Activated T-cell treated with anti-CD3 and anti-CD28 coated beads, Interleukin-2, amount 50 U/mL, for 4 hours (primary cell): ENCODE measurements around the gene NAV1. TPM values are rescaled to one million over a fixed set of nuclear protein-coding genes. Genes with fewer than 3 reads are reported as not detected.

Experiments
- ATAC-seq, 2 donors: fragments of 200-7000 bp; cut with Tn5 transposase; one replicate each; pipeline ENCODE4 v1.10.0; 2021
- DNase-seq: peaks from one replicate; pipeline ENCODE4 v3.0.0-alpha.2; 2020
- H3K27me3 Mint-ChIP-seq: one replicate; pipeline ENCODE4 v1.8.0; 2021; ENCODE audit warnings: low read depth, mixed read lengths
- H3K36me3 Mint-ChIP-seq: one replicate; pipeline ENCODE4 v1.8.0; 2022; ENCODE audit warnings: mixed read lengths; ENCODE audit not compliant: insufficient read depth
- H3K4me1 Mint-ChIP-seq: one replicate; pipeline ENCODE4 v1.8.0; 2021; ENCODE audit warnings: low read depth, mixed read lengths
- H3K4me3 Mint-ChIP-seq: one replicate; pipeline ENCODE4 v1.8.0; 2021; ENCODE audit warnings: mild to moderate bottlenecking, moderate library complexity, mixed read lengths
- H3K9me3 Mint-ChIP-seq: one replicate; pipeline ENCODE4 v1.8.0; 2021; ENCODE audit warnings: mixed read lengths
- total RNA-seq, 3 donors: library from RNA; stranded (reverse); gene quantifications; one replicate each; pipeline ENCODE4 v1.2.1, GENCODE V29; 2021

Gene NAV1
- total RNA-seq, 3 donors from 2014 or later: 0.81 to 1.3 (median 1.1) TPM

- Mint-ChIP-seq H3K4me3 (no peak overlapping the region), H3K9me3 (no peaks in the 10 kb centered on the region), H3K4me1 (peaks cover 5% of the 10 kb centered on the region), H3K36me3 (no peaks in the 10 kb centered on the region), H3K27me3 (no peaks in the 10 kb centered on the region)
- ATAC-seq (no peak), DNase-seq (no peak)
These were observed 16.6 kb downstream of the NAV1 start for GRCh38 chr1:201555593-201555945.

DNA sequence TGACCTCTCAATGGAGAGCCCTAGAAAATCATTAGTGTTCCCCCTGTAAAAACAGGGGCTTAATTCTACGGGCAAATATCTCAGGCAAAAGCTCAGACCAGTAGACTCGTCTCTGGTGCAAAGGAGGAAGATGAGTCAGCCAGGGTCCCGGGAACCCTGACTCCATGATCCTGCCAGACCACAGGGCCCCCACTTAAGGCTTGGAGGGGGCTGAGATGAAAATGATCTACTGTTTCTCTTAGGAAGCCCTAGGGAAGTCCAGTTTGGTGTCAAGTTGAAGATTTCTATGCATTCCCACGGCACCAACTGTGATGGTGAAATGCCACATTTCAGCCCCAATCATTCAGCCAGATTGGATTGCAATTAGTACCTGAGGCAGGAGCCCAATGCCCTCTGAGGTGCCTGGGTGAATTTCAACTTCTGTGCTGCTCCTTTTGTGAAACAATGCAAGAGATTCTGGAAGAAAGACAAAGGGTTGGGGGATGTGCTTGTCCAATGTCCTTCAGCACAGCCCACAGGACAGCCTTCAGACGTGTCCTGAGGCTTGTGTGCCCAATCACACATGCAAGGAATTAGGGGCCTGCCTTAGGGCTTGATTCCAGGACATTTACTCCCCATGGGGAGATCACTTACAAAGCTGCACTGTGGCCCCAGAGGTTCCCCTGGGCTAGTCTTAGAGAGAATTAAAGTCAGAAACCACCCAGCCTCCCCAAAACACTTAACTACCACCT is 18.1 kb downstream of the NAV1 start:
- Mint-ChIP-seq H3K4me3 (no peak overlapping the region), H3K9me3 (no peaks in the 10 kb centered on the region), H3K36me3 (no peaks in the 10 kb centered on the region), H3K27me3 (no peaks in the 10 kb centered on the region), H3K4me1 (peaks cover 5% of the 10 kb centered on the region)
- ATAC-seq (no peak), DNase-seq (no peak)

DNA sequence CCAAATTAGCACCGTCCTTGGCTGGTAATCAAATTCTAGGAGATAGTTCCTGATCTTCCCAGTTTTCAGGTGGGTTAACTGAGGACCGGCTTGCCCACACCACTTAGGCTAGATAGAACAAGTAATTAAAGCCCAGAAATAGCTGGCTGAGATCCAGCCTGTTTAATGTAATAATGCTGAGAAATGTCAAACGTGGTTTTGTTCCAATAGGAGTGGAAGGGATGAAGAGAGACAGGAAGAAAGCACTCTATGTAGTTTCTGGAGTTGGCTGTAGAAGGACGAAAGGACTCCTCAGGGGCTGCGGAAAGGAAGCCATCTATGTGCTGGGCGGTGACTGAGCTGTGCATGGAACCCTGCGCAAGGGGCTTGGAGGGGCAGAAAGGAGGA is 18.6 kb downstream of the NAV1 start:
- H3K27me3 Mint-ChIP-seq: no peaks in the 10 kb centered on the region
- H3K4me3 Mint-ChIP-seq: no peak overlapping the region
- DNase-seq: no peak
- H3K36me3 Mint-ChIP-seq: no peaks in the 10 kb centered on the region
- peaks cover 5% of the 10 kb centered on the region for H3K4me1 Mint-ChIP-seq
- H3K9me3 Mint-ChIP-seq: no peaks in the 10 kb centered on the region
- ATAC-seq: no peak

DNA sequence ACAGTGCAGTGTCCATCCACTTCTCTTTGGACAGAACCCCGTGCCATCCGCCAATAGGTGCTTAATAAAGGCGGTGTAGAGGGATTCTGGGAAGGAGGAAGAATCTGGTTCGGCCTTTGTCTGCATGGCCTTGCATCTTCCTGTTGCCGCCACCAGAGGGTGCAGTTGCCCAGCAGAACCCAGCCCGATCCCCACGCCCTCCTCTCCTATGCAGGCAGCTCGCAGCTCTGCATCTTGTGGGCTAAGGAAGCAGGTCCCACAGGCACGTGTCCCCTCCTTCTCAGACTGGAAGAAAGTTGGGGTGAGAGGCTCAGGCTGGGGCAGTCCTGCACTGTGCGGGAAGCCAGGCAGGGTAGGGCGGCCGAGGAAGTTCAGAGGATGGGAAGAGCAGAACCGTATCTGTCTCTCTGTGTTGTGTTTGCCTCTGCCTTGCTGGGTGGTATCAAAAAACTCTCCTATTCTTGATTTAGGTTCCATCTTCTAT is 20.8 kb downstream of the NAV1 start:
- peaks cover 5% of the 10 kb centered on the region for H3K4me1 Mint-ChIP-seq
- H3K9me3 Mint-ChIP-seq: no peaks in the 10 kb centered on the region
- no peaks in the 10 kb centered on the region for H3K27me3 Mint-ChIP-seq
- no peak overlapping the region for H3K4me3 Mint-ChIP-seq
- ATAC-seq (peak; percentile 88 to 93), DNase-seq (peak; percentile 56)
- H3K36me3 Mint-ChIP-seq: no peaks in the 10 kb centered on the region

- no peaks in the 10 kb centered on the region for H3K36me3 Mint-ChIP-seq
- no peak overlapping the region for H3K4me3 Mint-ChIP-seq
- DNase-seq: no peak
- no peaks in the 10 kb centered on the region for H3K9me3 Mint-ChIP-seq
- H3K27me3 Mint-ChIP-seq: no peaks in the 10 kb centered on the region
- ATAC-seq: no peak
- peaks cover 2% of the 10 kb centered on the region for H3K4me1 Mint-ChIP-seq
These were observed 21.6 kb downstream of the NAV1 start for GRCh38 chr1:201560328-201561194.

DNA sequence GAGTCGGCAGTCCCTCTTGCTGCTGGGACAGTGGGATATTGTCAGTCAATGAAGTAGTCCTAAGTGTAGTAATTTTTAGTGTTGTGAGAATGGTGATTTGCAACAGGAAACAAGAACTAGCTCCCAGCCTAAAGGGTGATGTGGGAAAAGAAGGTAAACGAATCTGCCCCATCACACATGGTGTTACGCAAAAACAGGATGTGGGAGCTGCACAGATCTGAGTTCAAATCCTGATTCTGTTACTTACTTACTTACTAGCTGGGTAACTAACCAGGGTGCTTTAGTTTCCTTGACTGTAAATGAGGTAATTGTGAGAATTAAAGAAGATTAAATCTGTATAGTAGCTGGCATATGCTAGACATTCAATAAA is 22.3 kb downstream of the NAV1 start:
- no peaks in the 10 kb centered on the region for H3K27me3 Mint-ChIP-seq
- no peak for DNase-seq
- no peak for ATAC-seq
- H3K4me3 Mint-ChIP-seq: no peak overlapping the region
- H3K36me3 Mint-ChIP-seq: no peaks in the 10 kb centered on the region
- peaks cover 2% of the 10 kb centered on the region for H3K4me1 Mint-ChIP-seq
- no peaks in the 10 kb centered on the region for H3K9me3 Mint-ChIP-seq

DNA sequence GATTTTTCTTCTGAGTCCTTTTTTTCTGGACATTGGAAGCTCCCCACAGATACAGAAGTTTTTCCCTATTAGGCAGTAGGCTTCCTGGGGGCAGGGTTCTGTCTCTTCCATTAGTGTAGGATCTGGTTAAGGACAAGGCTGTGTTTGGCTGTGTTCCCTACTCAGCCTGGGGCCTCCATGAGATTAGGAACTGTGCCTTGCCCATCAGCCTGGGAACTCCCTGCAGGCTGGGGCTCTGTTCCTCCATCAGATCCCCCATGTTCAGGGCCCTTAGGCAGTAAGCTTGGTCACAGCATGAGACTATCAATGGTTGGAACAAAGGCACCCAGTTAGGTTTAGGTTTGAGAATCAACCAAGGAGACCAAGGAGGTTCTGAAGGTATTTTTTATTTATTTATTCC is 22.7 kb downstream of the NAV1 start:
- Mint-ChIP-seq H3K27me3 (no peaks in the 10 kb centered on the region), H3K9me3 (no peaks in the 10 kb centered on the region), H3K4me1 (peaks cover 2% of the 10 kb centered on the region), H3K36me3 (no peaks in the 10 kb centered on the region), H3K4me3 (no peak overlapping the region)
- DNase-seq (no peak), ATAC-seq (no peak)

DNA sequence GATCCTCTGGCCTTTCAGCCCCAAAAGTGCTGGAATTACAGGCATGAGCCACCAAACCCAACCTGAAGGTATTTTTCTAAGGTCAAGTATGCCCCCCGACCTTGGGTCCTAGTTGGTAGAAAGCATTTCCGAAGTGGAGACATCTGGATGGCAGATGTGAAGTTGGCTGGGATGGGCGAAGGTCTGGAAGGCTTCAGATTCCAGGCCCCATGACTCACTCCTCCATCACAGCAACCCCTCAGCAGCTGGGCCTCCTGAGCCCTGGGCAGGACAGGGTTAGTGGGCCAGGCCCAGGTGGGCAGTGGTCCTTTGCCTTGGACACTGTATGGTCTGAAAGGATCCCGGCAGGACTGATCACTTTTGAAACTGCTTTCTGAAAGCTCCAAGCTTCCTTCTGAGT is 23.3 kb downstream of the NAV1 start:
- H3K27me3 Mint-ChIP-seq: no peaks in the 10 kb centered on the region
- H3K4me1 Mint-ChIP-seq: peaks cover 2% of the 10 kb centered on the region
- H3K9me3 Mint-ChIP-seq: no peaks in the 10 kb centered on the region
- ATAC-seq (no peak), DNase-seq (no peak)
- no peaks in the 10 kb centered on the region for H3K36me3 Mint-ChIP-seq
- H3K4me3 Mint-ChIP-seq: no peak overlapping the region

- no peak overlapping the region for H3K4me3 Mint-ChIP-seq
- H3K36me3 Mint-ChIP-seq: no peaks in the 10 kb centered on the region
- peaks cover 2% of the 10 kb centered on the region for H3K4me1 Mint-ChIP-seq
- ATAC-seq (no peak), DNase-seq (no peak)
- no peaks in the 10 kb centered on the region for H3K27me3 Mint-ChIP-seq
- H3K9me3 Mint-ChIP-seq: no peaks in the 10 kb centered on the region
These were observed 23.9 kb downstream of the NAV1 start for GRCh38 chr1:201562659-201563405.

- no peaks in the 10 kb centered on the region for H3K27me3 Mint-ChIP-seq
- H3K4me1 Mint-ChIP-seq: peaks cover 2% of the 10 kb centered on the region
- no peaks in the 10 kb centered on the region for H3K9me3 Mint-ChIP-seq
- H3K36me3 Mint-ChIP-seq: no peaks in the 10 kb centered on the region
- DNase-seq: no peak
- ATAC-seq: no peak
- H3K4me3 Mint-ChIP-seq: no peak overlapping the region
These were observed 24.5 kb downstream of the NAV1 start for GRCh38 chr1:201563406-201563780.

- no peaks in the 10 kb centered on the region for H3K9me3 Mint-ChIP-seq
- no peaks in the 10 kb centered on the region for H3K27me3 Mint-ChIP-seq
- H3K4me1 Mint-ChIP-seq: peaks cover 2% of the 10 kb centered on the region
- DNase-seq (no peak), ATAC-seq (no peak)
- H3K4me3 Mint-ChIP-seq: no peak overlapping the region
- no peaks in the 10 kb centered on the region for H3K36me3 Mint-ChIP-seq
These were observed 25.0 kb downstream of the NAV1 start for GRCh38 chr1:201563941-201564340.

- no peaks in the 10 kb centered on the region for H3K9me3 Mint-ChIP-seq
These were observed 26.2 kb downstream of the NAV1 start for GRCh38 chr1:201565024-201565730.

GRCh38 chr1:201565771-201566528 is 27.0 kb downstream of the NAV1 start:
- no peaks in the 10 kb centered on the region for H3K4me1 Mint-ChIP-seq
- no peak for ATAC-seq
- DNase-seq: no peak
- H3K27me3 Mint-ChIP-seq: no peaks in the 10 kb centered on the region
- no peak overlapping the region for H3K4me3 Mint-ChIP-seq
- H3K36me3 Mint-ChIP-seq: no peaks in the 10 kb centered on the region
- no peaks in the 10 kb centered on the region for H3K9me3 Mint-ChIP-seq

More at GRCh38 chr1:201565024-201565730, 26.2 kb downstream of the NAV1 start:
- H3K36me3 Mint-ChIP-seq: no peaks in the 10 kb centered on the region
- ATAC-seq: no peak
- H3K4me3 Mint-ChIP-seq: no peak overlapping the region
- no peaks in the 10 kb centered on the region for H3K27me3 Mint-ChIP-seq
- H3K4me1 Mint-ChIP-seq: no peaks in the 10 kb centered on the region
- no peak for DNase-seq

- Mint-ChIP-seq H3K36me3 (no peaks in the 10 kb centered on the region), H3K4me3 (no peak overlapping the region), H3K9me3 (no peaks in the 10 kb centered on the region), H3K27me3 (no peaks in the 10 kb centered on the region), H3K4me1 (no peaks in the 10 kb centered on the region)
- no peak for ATAC-seq
- DNase-seq: no peak
These were observed 27.5 kb downstream of the NAV1 start for GRCh38 chr1:201566529-201566823.
